ENCODE measurements around the gene SPOPL. TPM values are rescaled to one million over a fixed set of nuclear protein-coding genes. Genes with fewer than 3 reads are reported as not detected.

SPOPL gene
- polyA plus RNA-seq, 2 of the 4 experiments (the other 2 are of a cell fraction), result 7.2 to 16.9 TPM

GRCh38 chr2:138503087-138503442, 1.5 kb downstream of the SPOPL start:
- Histone ChIP-seq H3K27ac (peak overlapping the region; percentile 92 to 96; a peak in 5 of 6 replicates), H3K9me3 (no peaks in the 10 kb centered on the region), H3K4me2 (peak overlapping the region; percentile 93), H3K4me1 (peaks cover 54% of the 10 kb centered on the region), H3K4me3 (peak overlapping the region; percentile 68)
- DNase-seq (ENCODE audit: low read depth in 1 of 2, low spot score in 1 of 2), result no peak
- WGBS (ENCODE audit: missing lambda C conversion rate), result 37% methylated on average over 2 of the region's 2 CpGs
- POLR2A ChIA-PET, result interaction anchor here (1.3 kb wide), 1 partner anchor 13 kb away, joined by 5 read pairs; no protein-coding TSS in a partner anchor
- TF ChIP-seq BHLHE40 (IDR thresholded peaks at IDR 0.05; ENCODE audit: low read depth, low read length) (no peak), HOXB13 (CRISPR knock-in tag; IDR thresholded peaks at IDR 0.05; ENCODE audit: low read depth) (no peak), NPAS2 (CRISPR knock-in tag; IDR thresholded peaks at IDR 0.05; ENCODE audit: borderline replicate concordance) (no peak), SREBF2 (IDR thresholded peaks at IDR 0.05) (no peak), NR3C1 (IDR thresholded peaks at IDR 0.05) (no peak)
- CTCF ChIA-PET, result interaction anchor here (0.7 to 1.4 kb wide), 2 partner anchors 12 to 283 kb away, joined by 3 read pairs; no protein-coding TSS in a partner anchor
- no peak for ATAC-seq
- no peak for FAIRE-seq

- no peak overlapping the region for H3K27ac ChIP-seq
- FAIRE-seq, result no peak
- H3K4me2 ChIP-seq, result peak overlapping the region; percentile 93
- no peaks in the 10 kb centered on the region for H3K9me3 ChIP-seq
- CTCF ChIA-PET, result interaction anchor here (0.7 to 1.4 kb wide), 2 partner anchors 11 to 283 kb away, joined by 3 read pairs; no protein-coding TSS in a partner anchor
- peaks cover 54% of the 10 kb centered on the region for H3K4me1 ChIP-seq
- TF ChIP-seq FOSL2 (IDR thresholded peaks at IDR 0.05) (no peak), FOSL2 (CRISPR knock-in tag; IDR thresholded peaks at IDR 0.05) (no peak)
- POLR2A ChIA-PET, result interaction anchor here (1.3 kb wide), 1 partner anchor 12 kb away, joined by 5 read pairs; no protein-coding TSS in a partner anchor
- no peak for ATAC-seq
- DNase-seq (ENCODE audit: low read depth in 1 of 2, low spot score in 1 of 2), result no peak
- 36% methylated on average over 3 of the region's 3 CpGs for WGBS (ENCODE audit: missing lambda C conversion rate)
- peak overlapping the region; percentile 68 for H3K4me3 ChIP-seq
These were observed 2.1 kb downstream of the SPOPL start for GRCh38 chr2:138503652-138504051.

GRCh38 chr2:138504092-138504491, 2.5 kb downstream of the SPOPL start:
- ATAC-seq (no peak), DNase-seq (ENCODE audit: low read depth in 1 of 2, low spot score in 1 of 2) (no peak), FAIRE-seq (no peak)
- CTCF ChIA-PET, result no interaction called here
- Histone ChIP-seq H3K4me3 (no peak overlapping the region; the same call in 2 of the 3 replicates), H3K27ac (no peak overlapping the region), H3K4me1 (peaks cover 54% of the 10 kb centered on the region), H3K9me3 (no peaks in the 10 kb centered on the region), H3K4me2 (peak overlapping the region; percentile 93)
- TF ChIP-seq RARB (CRISPR knock-in tag; IDR thresholded peaks at IDR 0.05) (no peak), RFX5 (IDR thresholded peaks at IDR 0.05) (no peak), ATOH8 (CRISPR knock-in tag; IDR thresholded peaks at IDR 0.05; ENCODE audit: low read depth) (no peak), CEBPB (IDR thresholded peaks at IDR 0.05) (no peak), FOSB (CRISPR knock-in tag; IDR thresholded peaks at IDR 0.05) (no peak), REST (IDR thresholded peaks at IDR 0.05) (no peak), CBX2 (IDR thresholded peaks at IDR 0.05; ENCODE audit: borderline replicate concordance, low read depth) (no peak), USF2 (IDR thresholded peaks at IDR 0.05) (no peak), HEYL (CRISPR knock-in tag; IDR thresholded peaks at IDR 0.05) (no peak), MAFK (IDR thresholded peaks at IDR 0.05; ENCODE audit: partially characterized antibody) (no peak), ZC3H11A (IDR thresholded peaks at IDR 0.05) (no peak), ZSCAN20 (CRISPR knock-in tag; IDR thresholded peaks at IDR 0.05) (no peak), RCOR1 (IDR thresholded peaks at IDR 0.05; ENCODE audit: low read depth, low read length) (no peak), EHMT2 (IDR thresholded peaks at IDR 0.05; ENCODE audit: low read depth) (no peak), BCL3 (IDR thresholded peaks at IDR 0.05) (no peak), JUNB (IDR thresholded peaks at IDR 0.05) (no peak), E2F6 (IDR thresholded peaks at IDR 0.05; ENCODE audit: borderline replicate concordance, low read depth) (no peak), HMGXB4 (CRISPR knock-in tag; IDR thresholded peaks at IDR 0.05; ENCODE audit: borderline replicate concordance) (no peak)
- POLR2A ChIA-PET, result no interaction called here
